NCI-H526 (cell line): ENCODE results near the gene PARP9.

Experiments used
- DNase-seq, 2 experiments: peaks; one replicate each; lab custom pipeline; 2025; lab: John Stamatoyannopoulos, UW

The PARP9 gene

GRCh38 chr3:122484985-122485384, 79.1 kb downstream of the PARP9 start:
- no peak for DNase-seq

- no peak for DNase-seq
Observed at GRCh38 chr3:122481390-122481789, 82.7 kb downstream of the PARP9 start.
